IPS DF 4.7 (cell line): ENCODE data around the gene TPM1.
"Not testable (repeated sequence)": the region's sequence is repeated elsewhere in the genome, so short reads cannot be mapped to it uniquely, and the experiment has no call there.

Source experiments
- DNase-seq: peaks from one replicate; pipeline ENCODE4 v3.0.0-alpha.2; 2013; ENCODE audit warnings: low spot score; ENCODE audit errors: extremely low read depth

TPM1 gene

DNA sequence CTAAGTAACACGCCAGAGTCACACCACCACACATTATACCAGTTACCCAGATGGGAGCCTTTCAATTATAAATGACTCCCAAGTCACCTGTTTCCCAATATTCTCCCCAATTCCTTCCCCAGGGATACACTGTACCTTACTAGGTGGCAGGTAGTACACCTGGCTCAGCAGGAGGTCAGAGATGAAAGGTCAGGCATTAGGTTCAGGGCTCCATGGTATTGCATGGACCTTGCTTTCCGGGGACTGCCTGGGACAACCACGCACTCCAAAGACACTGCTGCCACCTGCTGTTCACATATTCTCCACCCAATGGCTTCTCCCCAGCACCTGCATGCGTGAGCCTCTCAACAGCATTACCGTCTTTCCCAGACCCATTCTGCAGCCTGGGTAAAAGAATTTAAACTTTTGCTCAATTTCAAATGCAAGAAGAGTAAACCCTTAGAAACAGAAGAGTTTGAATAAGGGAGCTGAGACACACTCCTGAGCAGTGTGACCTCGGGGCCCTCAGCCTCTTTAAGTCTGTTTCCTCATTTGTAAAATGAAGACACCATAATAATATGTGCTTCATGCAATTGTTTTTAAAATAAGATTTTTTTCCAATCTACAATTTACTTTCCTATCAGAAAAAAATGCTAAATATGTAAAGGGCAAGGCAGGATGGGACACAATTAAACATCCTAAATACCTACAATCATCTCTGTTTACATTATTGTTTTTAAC lies 51.1 kb downstream of the TPM1 start:
- no peak for DNase-seq

DNA sequence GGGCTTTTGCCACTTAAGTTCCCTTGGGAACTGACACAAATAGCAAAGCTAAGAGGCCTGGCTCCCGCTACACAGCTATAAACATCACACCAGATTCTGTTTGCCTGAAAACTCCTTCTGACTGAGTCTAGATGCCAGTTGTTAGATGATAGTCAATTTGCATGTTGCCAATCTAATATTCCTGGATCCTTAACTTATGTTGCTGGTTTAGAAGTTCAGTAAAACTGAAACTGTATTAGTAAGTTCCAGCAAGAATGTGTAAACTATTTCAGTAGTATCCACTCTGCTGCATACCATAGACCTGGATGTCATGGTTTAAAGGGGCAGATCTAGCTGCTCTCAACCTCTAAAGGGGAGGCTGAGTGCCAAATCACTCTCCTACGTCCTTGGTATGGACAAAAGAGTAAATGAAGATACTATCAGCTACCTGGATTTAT lies 52.0 kb downstream of the TPM1 start:
- no peak for DNase-seq

DNA sequence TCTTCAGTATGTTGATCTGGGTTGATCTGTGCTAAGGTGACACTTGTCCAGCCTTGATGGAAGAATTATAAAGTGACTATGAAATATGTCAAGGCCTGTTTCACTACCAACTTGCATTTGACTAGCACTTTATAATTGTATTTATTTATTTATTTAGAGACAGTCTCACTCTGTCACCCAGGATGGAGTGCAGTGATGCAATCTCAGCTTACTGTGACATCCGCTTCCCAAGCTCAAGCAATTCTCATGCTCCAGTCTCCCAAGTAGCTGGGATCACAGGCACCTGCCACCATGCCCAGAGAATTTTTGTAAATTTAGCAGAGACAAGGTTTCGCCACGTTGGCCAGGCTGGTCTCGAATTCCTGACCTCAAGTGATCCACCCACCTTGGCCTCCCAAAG lies 53.6 kb downstream of the TPM1 start:
- no peak for DNase-seq

DNA sequence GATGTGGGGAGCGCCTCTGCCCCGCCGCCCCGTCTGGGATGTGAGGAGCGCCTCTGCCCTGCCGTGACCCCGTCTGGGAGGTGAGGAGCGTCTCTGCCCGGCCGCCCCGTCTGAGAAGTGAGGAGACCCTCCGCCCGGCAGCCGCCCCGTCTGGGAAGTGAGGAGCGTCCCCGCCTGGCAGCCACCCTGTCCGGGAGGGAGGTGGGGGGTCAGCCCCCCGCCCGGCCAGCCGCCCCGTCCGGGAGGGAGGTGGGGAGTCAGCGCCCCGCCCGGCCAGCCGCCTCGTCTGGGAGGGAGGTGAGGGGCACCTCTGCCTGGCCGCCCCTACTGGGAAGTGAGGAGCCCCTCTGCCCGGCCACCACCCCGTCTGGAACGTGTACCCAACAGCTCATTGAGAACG lies 56.4 kb downstream of the TPM1 start:
- DNase-seq, result not testable (repeated sequence)

DNA sequence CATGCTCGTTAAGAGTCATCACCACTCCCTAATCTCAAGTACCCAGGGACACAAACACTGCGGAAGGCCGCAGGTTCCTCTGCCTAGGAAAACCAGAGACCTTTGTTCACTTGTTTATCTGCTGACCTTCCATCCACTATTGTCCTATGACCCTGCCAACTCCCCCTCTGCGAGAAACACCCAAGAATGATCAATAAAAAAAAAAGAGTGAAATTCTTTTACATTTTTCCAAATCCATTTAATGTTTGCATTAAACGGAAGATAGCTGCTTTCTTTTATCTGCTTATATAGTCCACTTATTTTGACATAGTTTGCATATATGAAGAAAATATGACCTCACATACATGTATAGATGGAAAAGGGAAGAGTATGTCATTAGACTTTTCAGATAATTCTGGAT lies 57.0 kb downstream of the TPM1 start:
- not testable (repeated sequence) for DNase-seq

DNA sequence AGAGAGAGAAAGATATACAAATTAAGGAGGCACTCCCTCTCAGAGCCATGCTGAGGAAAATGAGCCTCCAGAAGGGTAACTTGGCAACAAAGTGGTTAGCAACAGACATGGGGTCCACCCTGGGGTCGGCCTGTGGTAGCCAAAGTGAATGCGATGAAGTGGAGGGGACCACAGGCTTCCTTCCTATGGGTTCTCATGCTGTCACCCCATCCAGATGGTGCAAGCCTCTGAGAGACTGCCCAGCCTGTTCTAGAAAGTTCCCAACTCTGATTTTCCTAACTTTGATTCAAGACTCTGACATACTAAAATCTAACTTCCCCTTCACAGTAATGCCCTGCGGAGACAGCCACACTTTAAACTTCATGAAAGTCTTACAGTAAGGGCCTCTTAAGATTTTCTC lies 60.9 kb downstream of the TPM1 start:
- no peak for DNase-seq

DNA sequence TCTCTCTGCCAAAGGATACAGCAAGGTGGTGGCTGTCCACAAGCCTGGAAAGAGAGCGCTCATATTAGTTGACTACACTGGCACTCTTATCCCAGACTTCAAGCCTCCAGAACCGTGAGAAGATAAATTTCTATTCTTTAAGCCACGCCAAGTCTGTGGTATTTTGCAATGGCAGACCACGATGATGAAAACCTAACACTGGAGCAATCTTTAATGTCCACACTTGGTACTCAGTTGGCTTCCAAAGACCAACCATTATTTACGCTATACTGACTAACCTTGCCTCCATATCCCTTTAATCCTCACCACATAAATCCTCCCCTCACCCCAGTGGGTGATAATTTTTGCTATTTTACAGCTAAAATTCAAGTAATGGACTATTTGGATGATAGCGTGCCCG lies 62.2 kb downstream of the TPM1 start:
- no peak for DNase-seq

DNA sequence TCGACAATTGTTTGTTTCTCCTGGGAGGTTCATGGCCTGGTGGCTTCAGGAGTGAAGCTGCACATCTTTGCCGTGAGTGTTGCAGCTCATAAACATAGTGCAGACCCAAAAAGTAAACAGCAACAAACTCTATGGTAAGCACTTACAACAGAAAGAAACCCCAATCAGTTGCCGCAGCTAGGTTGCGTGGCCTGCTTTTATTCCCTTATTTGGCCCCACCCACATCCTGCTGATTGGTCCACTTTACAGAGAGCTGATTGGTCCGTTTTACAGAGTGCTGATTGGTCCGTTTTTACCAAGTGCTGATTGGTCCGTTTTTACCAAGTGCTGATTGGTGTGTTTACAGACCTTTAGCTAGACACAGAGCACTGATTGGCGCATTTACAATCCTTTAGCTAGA lies 62.8 kb downstream of the TPM1 start:
- not testable (repeated sequence) for DNase-seq

DNA sequence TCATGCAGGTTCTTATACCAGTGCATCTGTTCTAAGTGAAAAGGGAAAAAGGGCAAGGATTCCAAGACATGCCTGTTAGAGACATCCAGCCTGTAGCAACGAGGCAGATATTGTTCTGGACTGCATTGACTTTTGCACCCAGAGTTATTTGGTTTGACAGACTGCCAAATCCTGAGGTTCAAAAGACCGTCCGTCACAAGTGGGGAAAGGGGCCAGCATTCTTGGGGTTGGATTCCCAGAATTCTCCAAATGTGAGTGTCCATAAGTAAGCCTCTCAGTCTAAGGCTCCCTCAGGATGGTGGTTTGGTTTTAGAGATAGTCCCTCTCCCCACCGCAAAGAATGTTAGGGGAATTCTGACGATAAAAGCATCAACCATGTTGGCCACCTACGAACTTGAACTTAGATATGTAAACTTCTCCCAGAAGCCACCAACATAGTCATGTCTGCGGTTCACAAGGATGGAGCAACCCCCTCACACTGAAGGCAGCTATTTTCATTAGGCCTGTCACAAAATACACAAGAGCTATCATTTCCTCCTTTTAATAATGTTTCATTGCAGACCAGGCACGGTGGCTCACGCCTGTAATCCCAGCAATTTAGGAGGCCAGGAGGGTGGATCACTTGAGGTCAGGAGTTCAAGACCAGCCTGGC lies 65.5 kb downstream of the TPM1 start:
- no peak for DNase-seq

DNA sequence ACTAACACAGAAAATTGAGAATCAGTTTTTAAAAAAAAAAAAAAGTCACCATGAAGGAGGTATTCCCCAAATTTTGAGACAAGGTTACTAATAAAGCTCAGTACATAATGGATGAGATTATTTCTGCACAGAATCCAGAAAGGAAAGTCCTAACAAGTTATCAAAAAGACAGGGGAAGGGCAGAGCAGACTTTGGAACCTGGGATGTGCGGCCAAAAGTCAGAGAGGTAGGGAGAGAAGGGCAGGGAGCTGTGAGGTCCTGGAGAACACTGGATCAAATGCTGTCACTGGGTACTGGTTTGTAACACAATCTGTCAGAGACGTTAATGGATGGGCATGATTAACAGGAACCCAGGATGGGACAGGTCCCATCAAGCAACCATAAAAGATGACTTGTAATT lies 67.0 kb downstream of the TPM1 start:
- no peak for DNase-seq

DNA sequence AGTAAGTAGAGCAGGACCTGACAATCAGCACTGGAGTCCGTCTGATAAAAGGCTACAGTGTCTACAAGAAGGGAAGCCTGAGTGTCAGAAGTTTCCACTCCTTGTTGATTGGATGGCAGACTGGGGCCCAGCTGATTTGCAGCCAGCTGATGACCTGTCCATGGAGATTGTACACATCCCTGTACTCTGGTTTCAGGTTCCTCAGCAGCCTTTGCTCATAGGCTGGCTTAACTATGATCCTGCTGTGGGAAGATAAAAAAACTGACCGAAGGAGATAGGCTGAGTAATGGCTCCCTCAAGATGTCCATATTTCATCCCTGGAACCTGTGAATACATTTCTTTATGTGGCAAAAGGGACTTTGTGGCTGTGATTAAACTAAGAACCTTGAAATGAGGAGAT lies 67.4 kb downstream of the TPM1 start:
- DNase-seq, result no peak

DNA sequence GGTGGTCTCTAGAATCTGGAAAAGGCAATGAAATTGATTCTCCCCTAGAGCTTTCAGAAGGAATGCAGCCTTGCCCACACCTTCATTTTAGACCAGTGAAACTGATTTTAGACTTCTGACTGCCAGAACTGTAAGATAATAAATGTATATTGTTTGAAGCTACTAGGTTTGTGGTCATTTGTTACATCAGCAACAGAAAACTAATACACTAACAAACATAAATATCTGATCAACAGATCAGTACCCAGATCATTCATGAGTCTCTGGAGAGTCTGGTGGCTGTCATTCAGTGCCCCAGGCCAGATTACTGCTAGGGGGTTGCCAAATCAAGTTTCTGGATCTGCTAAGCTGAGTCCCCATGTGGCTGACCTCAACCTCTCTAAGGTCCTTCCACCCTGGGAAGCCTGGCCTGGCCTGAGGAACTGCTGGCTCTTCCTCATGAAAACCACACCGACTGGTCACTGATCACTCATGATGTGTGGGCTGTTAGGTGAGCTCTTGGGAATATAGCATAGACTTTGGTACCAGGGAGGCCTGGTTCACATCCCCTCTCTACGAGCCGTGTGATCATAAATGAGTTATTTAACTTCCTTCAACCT lies 68.0 kb downstream of the TPM1 start:
- no peak for DNase-seq

DNA sequence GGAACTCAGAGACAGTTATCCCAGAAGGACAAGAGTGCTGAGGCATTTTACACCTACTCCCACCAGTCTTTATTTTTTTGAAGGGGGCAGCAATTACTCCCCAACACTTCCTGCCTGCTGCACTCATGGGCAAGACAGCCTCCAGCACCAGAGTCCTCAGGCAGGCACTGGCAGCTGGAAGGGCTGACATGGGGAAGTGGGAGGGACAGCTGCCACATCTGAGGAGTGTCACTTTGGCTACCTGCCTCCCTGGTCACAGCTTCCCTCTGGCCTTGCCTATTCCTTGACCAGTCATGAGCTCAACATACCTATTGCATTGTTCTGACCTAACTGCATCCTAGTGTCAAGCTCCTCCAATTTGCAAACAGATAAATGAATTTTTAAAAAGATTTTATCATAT lies 68.9 kb downstream of the TPM1 start:
- DNase-seq, result no peak

DNA sequence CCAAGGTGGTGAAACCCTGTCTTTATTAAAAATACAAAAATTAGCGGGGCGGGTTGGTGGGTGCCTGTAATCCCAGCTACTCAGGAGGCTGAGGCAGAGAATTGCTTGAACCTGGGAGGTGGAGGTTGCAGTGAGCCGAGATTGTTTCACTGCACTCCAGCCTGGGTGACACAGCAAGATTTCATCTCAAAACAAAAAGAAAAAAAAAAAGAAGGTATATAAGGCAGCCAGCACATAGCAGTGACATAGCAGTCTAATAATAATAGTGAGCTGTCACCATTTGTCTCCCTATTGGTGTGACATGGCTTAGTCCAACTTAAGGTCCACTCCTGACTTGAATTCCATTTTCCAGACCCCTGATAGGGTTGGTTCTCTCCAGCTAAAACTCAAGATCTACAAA lies 70.3 kb downstream of the TPM1 start:
- DNase-seq, result no peak

DNA sequence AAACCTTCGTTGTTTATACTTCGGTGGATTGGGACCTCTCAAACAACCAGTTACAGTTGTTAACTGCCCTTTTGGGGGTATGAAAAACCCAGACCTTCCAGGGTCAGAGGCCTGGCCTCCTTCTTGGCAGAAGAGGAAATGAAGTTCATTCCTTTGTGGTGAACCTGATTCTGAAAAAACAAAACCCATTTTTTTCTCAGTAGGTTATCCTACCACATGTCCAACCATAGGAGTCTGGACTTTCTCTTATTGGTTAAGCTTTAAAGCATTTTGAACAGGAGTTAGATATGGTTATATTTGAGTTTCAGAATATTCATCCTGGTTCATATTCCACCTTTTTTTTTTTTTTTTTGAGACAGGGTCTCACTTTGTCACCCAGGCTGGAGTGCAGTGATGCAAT lies 71.9 kb downstream of the TPM1 start:
- DNase-seq, result no peak
